ENCODE results near the gene H1-8.

DNA sequence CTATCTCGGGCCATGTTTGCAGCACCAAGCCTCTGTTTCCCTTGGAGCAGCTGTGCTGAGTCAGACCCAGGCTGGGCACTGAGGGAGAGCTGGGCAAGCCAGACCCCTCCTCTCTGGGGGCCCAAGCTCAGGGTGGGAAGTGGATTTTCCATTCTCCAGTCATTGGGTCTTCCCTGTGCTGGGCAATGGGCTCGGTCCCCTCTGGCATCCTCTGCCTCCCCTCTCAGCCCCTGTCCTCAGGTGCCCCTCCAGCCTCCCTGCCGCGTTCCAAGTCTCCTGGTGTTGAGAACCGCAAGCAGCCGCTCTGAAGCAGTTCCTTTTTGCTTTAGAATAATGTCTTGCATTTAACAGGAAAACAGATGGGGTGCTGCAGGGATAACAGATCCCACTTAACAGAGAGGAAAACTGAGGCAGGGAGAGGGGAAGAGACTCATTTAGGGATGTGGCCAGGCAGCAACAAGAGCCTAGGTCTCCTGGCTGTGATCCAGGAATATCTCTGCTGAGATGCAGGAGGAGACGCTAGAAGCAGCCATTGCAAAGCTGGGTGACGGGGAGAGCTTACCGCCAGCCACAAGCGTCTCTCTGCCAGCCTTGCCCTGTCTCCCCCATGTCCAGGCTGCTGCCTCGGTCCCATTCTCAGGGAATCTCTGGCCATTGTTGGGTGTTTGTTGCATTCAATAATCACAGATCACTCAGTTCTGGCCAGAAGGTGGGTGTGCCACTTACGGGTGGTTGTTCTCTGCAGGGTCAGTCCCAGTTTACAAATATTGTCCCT lies 13.4 kb upstream of the H1-8 start:
- TF ChIP-seq, protein P1, sequence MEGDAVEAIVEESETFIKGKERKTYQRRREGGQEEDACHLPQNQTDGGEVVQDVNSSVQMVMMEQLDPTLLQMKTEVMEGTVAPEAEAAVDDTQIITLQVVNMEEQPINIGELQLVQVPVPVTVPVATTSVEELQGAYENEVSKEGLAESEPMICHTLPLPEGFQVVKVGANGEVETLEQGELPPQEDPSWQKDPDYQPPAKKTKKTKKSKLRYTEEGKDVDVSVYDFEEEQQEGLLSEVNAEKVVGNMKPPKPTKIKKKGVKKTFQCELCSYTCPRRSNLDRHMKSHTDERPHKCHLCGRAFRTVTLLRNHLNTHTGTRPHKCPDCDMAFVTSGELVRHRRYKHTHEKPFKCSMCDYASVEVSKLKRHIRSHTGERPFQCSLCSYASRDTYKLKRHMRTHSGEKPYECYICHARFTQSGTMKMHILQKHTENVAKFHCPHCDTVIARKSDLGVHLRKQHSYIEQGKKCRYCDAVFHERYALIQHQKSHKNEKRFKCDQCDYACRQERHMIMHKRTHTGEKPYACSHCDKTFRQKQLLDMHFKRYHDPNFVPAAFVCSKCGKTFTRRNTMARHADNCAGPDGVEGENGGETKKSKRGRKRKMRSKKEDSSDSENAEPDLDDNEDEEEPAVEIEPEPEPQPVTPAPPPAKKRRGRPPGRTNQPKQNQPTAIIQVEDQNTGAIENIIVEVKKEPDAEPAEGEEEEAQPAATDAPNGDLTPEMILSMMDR (IDR thresholded peaks at IDR 0.05) = no peak
- no peak for TF ChIP-seq POLR2A (IDR thresholded peaks at IDR 0.05)
